ENCODE data around the gene CDH15.

Gene CDH15

DNA sequence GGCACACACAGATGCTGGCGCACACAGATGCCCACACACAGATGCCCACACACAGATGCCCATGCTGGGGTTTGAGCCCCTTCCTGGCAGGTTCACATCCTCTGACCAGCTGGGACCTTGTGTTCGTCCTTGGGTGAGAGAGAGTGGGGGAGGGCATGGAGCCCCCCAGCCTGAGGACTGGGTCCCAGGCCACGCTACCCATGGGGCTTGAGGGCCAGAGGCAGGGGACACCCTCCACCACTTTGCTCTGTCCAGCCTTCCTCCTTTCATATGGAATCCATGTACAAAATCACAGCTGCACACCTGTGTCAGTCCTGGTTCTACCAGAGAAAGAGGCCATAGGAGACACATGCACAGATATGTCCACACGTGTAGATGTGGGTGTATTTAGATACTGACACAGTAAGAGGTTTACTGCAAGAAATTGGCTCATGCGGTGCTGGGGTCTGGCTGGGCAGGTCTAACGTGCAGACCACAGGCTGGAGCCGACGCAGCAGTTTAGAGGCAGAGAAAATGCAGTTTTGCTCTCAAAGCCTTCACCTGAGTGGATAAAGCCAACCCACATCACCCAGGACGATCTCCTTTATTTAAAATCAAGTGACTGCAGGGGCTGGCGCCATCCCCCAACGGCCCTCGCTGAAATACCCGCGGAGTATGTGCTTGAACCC, 17.9 kb downstream of the CDH15 start:
- peak; percentile 15 for DNase-seq

DNA sequence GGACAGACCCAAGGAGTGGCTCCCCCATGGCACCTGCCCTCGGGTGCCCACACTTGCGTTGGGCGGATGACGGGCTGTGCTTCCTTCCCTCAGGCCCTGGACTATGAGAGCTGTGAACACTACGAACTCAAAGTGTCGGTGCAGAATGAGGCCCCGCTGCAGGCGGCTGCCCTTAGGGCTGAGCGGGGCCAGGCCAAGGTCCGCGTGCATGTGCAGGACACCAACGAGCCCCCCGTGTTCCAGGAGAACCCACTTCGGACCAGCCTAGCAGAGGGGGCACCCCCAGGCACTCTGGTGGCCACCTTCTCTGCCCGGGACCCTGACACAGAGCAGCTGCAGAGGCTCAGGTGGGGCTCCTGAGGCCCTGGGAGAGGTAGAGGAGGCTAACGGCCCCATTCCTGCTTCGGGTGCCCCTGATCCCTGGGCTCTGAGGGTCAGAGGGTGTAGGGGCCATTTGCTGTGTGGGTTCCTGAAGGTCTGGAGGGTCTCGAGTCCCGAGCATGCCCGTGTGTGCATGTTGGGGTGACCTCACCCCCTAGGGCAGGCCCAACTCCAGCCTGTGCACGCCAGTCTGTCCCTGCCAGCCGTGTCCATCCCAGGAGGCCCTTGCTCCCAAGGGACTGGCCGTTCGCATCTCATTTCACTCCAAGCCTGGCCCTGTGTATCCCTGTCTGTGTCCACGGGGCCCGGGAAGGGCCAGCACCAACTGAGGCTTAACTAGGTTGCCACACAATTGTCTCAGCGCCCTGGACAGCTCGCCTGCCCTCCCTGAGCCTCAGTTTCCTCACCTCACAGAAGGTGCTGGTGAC, 18.8 kb downstream of the CDH15 start:
- DNase-seq: peak; percentile 14

DNA sequence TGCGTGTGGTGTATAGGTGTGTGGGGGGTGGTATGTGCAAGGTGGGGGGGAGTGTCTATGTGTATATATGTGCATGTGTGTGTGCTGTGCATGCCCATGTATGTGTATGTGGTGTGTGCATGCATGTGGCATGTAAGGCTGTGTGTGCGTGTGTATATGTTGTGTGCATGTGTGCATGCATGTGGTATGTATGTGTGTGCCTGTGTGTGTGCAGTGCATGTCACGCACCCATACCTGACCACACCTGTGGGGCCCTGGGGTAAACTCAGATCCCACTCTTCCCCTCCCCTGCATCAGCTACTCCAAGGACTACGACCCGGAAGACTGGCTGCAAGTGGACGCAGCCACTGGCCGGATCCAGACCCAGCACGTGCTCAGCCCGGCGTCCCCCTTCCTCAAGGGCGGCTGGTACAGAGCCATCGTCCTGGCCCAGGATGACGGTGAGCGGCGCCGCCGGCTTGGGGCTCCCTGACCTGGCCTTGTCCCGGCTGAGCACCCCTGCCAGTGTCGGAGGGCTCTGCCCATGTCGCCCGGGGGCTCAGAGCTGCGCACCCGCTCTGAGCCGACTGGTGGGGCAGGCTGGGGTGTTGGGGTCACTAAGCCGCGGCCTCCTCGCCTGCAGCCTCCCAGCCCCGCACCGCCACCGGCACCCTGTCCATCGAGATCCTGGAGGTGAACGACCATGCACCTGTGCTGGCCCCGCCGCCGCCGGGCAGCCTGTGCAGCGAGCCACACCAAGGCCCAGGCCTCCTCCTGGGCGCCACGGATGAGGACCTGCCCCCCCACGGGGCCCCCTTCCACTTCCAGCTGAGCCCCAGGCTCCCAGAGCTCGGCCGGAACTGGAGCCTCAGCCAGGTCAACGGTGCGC, 19.7 kb downstream of the CDH15 start:
- DNase-seq: peak; percentile 36

DNA sequence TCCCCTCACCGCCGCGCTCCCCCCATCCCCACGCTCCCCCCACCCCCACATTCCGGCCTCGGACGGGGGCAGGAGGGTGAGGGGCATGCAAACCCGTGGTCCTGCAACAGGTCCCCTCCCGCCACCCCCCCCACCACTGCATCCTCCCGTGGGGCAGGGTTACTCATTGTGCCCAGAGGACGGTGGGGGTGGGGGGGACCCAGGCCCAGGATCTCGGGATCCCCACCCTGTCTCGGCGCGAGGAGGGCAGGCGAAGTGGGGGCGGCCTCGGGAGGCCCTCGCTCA, 20.3 kb downstream of the CDH15 start:
- no peak for DNase-seq

DNA sequence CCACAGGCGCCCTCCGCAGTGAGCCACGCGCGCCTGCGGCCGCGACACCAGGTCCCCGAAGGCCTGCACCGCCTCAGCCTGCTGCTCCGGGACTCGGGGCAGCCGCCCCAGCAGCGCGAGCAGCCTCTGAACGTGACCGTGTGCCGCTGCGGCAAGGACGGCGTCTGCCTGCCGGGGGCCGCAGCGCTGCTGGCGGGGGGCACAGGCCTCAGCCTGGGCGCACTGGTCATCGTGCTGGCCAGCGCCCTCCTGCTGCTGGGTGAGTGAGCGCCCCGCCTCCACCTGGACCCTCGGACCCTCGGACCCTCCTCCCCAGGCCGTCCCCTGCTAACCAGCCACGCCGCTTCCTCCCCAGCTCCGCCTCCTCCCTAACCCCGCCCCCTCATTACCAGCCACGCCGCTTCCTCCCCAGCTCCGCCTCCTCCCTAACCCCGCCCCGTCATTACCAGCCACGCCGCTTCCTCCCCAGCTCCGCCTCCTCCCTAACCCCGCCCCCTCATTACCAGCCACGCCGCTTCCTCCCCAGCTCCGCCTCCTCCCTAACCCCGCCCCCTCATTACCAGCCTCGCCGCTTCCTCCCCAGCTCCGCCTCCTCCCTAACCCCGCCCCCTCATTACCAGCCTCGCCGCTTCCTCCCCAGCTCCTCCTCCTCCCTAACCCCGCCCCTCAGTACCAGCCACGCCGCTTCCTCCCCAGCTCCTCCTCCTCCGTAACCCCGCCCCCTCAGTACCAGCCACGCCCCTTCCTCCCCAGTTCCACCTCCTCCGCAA, 20.8 kb downstream of the CDH15 start:
- DNase-seq: peak; percentile 85

DNA sequence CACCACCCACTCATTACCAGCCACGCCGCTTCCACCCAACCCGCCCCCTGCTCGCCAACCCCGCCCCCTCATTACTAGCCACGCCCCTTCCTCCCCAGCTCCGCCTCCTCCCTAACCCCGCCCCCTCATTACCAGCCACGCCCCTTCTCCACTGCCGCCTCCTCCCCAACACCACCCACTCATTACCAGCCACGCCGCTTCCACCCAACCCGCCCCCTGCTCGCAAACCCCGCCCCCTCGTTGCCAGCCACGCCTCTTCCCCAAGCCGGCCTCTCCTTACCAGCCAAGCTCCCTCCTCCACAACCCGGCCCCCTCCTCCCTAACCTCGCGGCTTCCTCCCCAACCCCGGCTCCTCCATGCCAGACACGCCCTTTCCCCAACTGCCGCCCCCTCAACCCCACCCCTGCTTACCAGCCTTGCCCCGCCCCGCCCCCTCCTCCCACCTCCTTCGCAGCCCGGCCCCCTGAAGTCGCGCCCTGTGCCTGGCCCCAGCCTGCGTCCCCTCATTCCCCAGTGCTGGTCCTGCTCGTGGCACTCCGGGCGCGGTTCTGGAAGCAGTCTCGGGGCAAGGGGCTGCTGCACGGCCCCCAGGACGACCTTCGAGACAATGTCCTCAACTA, 21.5 kb downstream of the CDH15 start:
- DNase-seq: peak; percentile 72

DNA sequence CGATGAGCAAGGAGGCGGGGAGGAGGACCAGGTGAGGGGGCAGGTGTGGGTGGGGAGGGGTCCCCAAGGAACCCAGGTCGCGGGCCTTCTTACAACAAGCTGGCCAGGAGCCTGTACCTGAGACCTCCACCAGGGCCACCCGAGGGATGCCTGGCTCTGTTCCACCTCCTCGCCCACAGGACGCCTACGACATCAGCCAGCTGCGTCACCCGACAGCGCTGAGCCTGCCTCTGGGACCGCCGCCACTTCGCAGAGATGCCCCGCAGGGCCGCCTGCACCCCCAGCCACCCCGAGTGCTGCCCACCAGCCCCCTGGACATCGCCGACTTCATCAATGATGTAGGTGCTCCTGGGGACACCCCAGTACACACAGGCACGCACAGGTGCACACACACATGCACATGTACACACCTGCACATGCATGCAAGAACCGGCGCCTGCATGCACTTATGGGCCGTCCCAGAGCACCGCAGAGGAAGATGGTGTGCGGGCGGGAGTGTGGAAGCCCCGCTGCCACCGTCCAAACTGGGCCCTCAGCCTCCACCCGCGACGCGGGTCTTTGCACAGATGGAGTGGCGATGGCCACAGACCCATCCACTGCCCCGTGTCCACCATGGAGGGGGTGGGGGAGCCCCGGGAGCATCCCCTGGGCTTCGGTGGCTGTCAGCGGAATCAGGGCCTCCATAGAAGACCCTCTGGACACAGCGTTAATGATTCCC, 22.2 kb downstream of the CDH15 start:
- DNase-seq: peak; percentile 44

DNA sequence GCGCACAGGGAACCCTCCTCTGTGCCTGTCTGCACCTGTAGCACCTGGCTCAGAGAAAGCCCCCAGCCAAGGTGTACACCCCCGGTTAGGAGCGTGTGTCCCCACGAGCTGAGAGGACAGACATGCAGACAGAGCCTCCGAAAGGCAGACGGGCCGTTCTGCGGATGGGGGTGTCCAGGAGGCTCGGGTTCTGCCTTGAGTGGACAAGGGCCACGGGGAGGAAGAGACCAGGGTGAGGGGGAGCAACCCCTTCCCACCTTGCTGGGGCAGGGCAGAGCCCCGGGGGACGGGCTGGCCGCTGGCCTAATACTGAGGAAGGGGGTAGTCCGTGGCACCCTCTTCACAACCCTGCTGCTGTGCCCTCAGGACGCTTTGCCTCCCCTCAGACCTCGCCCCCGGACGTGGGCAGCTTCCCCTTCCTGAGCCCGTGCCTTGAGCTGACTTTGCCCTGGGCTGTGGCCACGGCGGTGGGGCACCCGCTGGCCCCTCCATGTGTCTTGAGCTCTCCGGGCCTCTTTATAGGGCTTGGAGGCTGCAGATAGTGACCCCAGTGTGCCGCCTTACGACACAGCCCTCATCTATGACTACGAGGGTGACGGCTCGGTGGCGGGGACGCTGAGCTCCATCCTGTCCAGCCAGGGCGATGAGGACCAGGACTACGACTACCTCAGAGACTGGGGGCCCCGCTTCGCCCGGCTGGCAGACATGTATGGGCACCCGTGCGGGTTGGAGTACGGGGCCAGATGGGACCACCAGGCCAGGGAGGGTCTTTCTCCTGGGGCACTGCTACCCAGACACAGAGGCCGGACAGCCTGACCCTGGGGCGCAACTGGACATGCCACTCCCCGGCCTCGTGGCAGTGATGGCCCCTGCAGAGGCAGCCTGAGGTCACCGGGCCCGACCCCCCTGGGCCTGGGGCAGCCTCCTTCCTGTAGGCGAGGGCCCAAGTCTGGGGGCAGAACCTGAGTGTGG, 23.1 kb downstream of the CDH15 start:
- DNase-seq: peak; percentile 24

DNA sequence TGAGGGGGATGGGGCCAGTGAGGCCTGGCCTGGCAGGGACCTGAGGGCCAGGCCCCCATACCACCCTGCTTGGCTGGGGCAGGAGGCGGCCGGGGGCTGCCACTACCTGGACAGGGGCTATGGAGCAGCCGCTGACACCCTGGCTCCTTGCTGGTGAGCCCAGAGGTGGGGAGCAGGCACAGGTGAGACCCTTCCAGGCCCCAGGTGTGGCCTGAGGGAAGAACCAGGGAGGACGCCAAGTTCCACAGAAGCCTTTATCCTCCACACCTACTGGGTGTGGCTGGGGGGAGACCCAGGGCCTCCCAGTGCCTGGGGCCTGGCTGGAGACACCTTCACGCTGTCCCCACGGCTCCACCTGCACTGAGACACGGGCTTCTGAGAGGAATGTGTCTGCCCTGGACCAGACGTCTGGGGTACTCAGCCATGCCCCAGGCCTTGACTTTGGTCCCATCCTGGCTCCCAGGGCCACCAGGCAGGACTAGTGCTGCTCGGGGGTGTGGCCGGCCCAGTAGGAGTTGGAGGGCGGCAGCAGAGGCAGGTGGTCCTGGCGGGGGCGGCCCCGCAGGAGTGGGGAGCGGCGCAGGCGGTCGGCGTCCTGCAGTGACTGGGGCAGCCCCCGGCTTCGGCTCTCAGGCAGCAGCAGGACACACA, 24.1 kb downstream of the CDH15 start:
- no peak for DNase-seq

DNA sequence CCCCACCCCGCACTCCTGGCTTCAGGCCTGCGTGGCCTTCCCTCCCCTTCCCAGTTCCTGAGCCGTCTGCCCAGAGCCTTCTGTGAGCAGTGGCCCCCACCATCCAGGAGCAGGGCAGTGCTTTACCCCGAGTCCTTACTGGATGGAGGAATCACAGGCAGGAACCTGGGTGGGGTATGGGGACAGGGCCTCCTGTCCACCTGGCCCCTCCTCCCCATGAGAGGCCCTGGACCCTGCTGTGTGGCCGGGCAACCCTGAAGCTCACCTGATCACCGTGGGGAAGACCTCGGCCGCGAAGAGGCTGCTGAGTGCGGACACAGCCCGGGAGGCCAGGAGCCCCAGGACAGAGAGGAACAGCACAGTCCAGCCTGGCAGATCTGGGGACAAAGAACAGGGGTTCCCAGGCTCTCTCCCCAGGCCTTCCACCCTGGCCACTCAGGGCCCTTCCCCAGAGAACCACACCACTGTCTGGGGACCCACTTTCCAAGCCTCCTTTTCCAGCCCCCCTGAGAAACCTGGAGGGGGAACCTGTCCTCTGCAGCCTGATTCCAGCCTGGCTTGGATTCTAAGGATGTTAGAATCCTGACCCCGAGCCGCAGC, 25.6 kb downstream of the CDH15 start:
- peak; percentile 21 for DNase-seq

DNA sequence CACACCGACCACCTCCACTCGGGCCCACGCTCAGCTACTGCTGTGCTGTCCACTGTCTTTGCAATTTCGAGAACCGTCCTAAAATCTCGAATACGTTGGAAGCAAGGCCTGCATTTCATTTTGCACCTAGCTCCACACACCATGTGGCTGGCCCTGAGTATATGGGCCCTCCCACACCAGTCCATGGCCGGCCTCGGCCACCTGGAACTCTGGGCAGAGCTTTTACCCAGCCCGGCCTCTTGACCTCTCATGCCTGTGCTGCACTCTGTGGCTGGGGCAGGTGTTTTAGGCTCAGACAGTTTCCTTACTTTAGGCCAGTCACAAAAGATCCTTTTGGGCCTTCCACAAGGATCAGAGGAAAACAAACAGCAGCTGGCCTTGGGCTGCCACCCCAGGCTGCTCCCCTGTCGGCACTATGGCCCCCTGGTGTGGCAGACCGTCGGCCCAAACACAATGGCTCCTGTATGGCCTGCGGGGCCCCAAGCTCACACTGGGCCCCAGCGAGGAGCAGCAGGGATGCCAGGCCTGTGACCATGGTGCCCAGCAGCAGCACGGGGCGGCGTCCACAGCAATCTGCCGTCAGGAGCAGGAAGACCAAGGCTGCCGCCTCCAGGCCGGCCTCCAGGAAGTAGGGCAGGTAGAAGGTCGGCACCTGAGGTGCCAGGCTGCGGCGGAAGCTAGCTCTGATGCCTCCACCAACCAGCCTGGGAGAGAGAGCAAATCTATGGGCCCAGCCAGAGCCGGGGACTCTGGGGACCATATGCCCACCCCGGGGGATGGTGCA, 26.3 kb downstream of the CDH15 start:
- peak; percentile 24 for DNase-seq

DNA sequence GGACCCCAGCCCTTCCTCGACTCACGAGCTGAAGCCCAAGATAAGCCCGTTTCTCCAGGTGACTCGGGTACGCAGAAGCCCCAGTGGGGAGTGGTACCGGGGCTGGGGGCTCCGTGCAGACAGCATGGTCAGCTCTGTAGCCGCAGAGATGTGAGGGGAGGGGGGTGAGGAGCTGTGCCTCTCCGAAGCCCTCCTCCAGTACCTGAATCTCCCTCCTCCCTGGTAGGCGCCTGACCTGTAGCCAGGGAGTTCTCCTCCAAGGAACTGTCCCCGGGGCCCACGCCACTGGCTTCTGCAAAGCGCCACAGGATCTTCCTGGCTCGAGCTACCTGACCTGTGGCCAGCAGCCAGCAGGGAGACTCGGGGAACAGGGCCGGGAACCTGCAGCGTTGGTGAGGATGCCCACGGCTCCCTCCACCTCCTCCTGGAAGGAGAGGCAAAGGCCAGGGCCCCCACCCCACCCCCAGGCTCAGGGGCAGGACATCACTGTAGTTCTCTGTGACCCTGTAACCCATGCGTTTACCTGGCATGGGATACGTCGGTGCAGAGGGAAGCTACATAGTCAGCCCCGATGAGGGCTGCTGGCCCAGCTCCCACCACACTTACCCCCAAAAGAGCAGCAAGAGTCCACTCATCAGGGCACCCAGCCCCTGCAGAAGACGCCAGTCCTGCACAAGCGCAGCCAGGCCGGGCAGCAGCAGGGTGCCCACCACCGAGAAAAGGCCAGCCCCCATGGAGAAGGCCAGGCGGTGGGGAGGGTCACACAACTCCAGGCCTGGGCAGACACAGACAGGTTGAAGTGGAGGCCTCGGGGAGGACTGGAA, 27.1 kb downstream of the CDH15 start:
- peak; percentile 26 for DNase-seq

DNA sequence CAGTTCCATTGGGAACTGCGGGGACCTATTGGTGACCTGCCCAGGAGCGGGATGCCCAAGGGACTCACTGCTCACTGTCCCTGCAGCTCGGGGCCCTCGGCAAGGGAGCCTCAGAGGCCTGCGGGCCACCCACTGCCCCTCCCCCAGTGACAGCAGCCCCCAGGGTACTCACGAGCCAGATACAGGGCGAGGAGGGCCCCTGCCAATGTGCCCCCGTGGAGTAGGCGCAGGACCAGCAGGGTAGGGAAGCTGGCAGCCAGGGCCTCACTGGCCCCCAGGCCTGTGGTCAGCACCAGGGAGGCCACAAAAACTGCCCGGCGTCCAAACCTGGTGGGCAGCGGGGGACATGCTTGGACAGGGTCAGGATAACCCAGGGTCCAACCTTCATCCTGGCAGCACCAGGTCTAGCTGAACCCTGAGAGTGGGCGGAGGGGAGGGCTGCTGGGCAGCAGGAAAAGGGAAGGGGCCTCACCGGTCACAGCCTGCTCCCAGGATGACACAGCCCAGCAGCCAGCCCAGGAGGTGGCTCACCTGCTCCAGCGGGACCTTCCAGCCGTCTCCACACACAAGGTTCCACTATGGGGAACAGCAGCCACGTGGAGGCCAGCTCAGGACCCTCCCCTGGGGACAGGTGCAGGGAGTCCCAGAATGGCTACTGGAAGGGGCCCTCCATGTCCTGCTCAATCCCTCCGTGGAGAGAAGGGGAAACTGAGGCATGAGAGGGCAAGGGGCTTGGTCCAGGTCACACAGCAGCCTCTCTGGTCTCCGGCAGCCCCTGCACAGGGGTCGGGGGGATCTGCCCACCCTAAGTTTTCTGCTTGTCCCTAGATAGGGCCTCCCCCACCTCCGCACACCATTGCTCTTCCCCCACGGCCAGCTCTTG, 27.9 kb downstream of the CDH15 start:
- no peak for DNase-seq

DNA sequence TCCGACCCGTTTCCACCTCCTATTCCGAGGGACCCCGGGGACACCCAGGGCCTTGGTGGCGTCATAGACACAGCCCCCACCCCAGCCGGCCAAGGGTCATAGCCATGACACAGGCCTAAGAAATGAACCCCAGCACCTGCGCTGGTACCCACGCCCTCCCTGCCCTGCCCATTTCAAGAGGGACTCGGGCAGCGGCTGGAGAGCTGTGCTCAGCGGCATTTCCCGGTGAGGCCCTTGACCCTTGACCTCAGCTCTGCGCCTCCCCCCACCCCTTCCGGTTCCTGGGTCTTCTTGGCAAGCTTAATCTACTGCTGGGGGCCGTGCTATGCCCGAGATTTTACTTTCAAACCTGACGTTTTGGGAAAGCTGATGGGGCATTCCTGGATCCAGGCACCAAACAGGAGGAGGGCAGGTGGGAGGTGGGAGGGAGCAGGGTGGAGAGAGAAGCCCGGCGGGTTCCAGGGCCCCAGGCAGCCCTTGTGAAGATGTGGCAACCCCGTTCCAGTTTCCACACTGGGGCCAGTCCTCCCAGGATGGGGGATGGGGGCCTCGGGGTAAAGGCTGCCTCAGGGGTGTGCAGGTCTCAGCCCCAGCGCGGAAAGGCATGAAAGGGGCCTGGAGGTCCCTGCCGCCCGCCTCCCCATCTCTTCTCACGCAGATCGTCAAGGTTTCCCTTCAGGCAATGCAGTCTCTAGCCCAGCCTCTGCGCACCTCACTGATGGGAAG, 28.7 kb downstream of the CDH15 start, which contains the start of gene SLC22A31:
Gene SLC22A31, minus strand, starts transcription at position 414 of the 726 bp plus-strand sequence. Its CDS starts 36 bp downstream, at position 378.
- peak; percentile 23 for DNase-seq

DNA sequence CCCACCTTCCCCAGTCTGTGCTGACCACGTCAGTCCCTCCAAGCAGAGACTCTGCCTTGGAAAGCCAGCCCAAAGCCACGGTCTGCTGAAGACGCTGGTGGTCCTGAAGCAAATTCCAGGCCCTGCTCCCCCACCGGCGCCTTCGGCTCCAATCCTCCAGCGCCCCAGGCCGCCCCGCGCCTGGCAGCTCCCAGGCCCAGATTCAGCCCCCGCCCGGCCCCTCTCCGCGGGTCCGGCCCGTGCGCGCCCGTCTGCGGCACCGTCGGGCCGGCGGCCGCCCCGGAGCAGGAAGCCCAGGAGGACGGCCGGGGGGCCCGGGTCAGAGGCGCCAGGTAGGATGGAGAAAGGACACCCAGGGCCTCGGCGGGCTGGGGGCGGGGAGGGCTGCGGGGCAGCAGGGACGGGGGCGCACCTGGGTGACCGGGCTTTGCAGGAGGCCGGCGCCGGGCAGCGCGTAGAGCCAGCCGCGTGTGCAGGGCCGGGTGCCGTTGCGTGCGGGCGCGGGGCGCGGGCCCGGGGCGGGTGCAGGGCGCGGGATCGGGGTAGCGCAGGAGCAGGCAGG, 29.4 kb downstream of the CDH15 start:
- no peak for DNase-seq

Data from right hindlimb (tissue), 1 donor.